GM21381 (cell line): ENCODE measurements around the gene ARL15.
"Not testable (repeated sequence)": the region's sequence is repeated elsewhere in the genome, so short reads cannot be mapped to it uniquely, and the experiment has no call there.

ENCODE experiments used
- ATAC-seq: cut with Tn5 transposase; IDR thresholded peaks from one replicate; pipeline ENCODE4 v1.9.1; 2021; ENCODE audit warnings: mild to moderate bottlenecking, moderate library complexity; ENCODE audit not compliant: unreplicated experiment

The ARL15 gene

GRCh38 chr5:54103871-54104270 lies 206.5 kb downstream of the ARL15 start:
- ATAC-seq, result no peak

- ATAC-seq, result no peak
Measured at GRCh38 chr5:54098267-54098666, 212.1 kb downstream of the ARL15 start.

DNA sequence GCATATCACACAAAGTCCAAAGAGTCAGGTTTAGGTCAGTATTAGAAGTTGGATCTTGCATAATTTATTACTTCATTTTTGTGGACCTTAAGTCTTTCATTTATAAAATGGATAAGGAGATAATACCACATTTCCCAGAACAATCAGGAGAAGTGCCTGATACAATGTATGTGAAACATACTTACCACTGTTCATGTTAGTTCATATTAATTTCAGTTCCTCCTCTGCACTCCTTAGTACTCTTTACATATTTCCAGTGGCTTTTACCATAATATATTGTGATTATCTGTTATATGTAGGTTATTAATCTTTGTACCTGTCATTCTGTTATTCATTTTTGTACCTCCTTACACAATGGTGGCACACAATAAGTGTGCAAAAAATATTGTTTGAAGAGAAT lies 214.4 kb downstream of the ARL15 start:
- no peak for ATAC-seq

GRCh38 chr5:54094706-54095105 lies 215.7 kb downstream of the ARL15 start:
- ATAC-seq, result no peak

DNA sequence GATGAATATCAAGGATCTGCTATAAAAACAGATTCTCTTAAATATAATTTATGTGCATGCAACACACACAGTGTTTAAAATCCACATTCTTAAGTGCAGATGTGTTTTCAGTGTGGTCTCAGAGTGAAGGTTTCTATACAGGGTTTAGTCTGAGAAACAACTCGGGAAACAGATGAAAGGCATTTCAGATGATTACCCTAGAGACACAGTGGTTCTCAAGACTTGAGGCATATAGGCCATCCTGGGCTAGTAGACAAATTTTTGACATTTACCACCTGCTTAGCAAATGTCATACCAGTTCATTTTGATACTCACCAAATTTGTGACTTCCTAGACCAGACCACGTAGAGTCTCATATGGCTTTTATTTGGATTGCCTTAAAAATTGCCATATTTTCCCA lies 216.5 kb downstream of the ARL15 start:
- ATAC-seq, result no peak

DNA sequence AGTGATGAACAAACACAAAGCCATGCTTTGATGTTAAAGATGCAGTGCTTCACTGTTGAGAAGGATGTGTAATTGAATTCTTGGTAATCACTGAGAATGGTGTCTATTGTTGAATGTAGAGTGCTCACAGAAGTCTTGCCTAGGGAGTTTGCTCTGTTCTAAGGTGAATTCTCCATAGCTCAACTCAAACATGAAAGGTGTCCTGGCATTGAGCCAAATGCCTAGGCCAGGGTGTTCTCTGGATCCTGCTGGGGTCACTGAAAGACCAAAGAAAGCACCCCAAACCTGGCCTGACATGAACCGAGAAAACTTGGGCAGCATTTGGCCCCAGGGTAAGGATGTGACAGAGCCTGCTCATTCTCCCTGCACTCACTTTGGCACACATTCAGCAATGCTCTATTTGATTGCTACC lies 217.3 kb downstream of the ARL15 start:
- no peak for ATAC-seq

DNA sequence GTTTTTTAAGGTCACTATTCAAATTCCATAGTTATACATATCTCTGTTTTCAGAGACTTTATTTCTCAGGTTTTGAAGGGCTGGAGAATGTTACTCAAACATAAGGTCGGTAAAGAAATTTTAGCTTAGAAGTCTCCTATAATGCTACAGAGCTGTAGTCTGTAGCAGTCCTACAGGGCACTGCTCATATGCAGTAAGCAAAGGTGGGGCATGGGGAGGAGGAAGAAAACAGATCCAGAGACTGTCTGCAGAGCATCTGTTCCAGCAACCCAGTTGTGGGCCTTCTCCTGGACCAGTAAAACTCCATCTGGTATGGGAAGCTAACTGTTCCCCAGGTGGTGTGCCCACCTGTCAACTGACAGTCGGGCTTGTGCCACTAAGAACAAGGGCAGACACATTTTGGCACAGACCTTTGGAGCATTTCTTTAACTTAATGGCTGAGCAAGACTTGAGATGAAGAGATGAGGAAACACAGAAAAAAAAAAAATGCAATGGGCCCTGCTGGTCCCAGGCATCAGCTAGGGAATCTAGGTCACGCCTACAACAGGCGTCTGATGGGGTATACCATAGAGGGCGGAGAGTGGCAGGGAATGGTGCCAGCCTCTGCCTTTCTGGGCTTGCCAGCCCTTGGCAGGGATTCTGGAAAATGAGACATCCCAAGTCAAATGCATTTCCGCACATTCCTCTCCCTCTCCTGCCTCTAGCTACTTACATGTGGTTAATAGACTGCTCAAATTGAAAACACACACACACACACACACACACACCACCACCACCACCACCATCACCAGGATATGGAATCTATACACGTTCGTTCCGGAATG lies 218.9 kb downstream of the ARL15 start:
- no peak for ATAC-seq

DNA sequence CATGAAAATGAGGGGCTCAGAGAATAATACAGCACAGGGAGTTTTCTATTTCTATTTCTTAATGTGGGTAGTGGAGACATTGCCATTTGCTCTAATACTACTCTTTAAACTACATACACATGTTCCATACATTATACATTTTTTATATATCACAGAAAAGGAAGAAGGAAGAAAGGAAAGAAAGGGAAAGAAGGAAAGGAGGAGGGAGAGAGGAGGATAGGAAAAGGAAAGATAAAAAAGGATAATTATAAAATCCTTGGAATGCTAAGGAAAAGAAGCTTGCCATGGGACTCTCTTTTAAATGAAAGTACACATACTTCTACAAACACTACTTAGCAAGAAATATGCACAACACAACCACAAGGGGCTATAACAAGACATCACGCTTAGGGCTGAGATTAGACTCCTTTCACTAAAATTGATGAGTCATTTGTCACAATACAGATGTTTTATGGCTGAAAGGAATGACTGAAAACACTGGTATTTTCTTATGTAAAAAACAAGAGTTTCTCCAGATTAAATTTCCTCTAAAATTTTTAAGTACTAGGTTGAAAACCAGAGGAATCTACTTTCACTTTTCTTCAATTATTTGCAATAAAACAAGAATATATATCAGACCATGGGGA lies 219.8 kb downstream of the ARL15 start:
- no peak for ATAC-seq

GRCh38 chr5:54088081-54088480 lies 222.3 kb downstream of the ARL15 start:
- no peak for ATAC-seq

- ATAC-seq, result no peak
Measured at GRCh38 chr5:54087436-54087835, 222.9 kb downstream of the ARL15 start.

DNA sequence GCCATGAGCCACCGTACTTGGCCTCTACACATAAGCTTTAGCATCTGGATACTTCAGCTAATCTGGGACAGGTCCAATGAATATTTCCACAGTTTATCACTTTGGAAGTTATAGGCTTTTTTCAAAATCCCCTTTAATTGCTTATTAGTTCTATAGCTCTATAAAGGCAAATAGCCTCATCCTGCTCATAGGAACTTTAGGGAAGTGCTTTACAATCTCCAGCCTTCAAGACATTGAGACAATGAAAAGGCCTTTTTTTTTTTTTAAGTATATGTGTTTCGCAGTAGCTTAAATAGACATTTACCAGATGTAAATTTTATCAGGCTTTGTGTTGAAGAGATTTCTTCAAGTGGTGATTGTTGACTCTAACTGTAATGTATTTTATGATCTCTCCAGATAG lies 224.2 kb downstream of the ARL15 start:
- no peak for ATAC-seq

GRCh38 chr5:54084696-54085095 lies 225.7 kb downstream of the ARL15 start:
- no peak for ATAC-seq

- ATAC-seq, result no peak
Measured at GRCh38 chr5:54083851-54084250, 226.5 kb downstream of the ARL15 start.

- ATAC-seq, result no peak
Measured at GRCh38 chr5:54083245-54083644, 227.1 kb downstream of the ARL15 start.

- no peak for ATAC-seq
Measured at GRCh38 chr5:54081415-54081814, 229.0 kb downstream of the ARL15 start.

DNA sequence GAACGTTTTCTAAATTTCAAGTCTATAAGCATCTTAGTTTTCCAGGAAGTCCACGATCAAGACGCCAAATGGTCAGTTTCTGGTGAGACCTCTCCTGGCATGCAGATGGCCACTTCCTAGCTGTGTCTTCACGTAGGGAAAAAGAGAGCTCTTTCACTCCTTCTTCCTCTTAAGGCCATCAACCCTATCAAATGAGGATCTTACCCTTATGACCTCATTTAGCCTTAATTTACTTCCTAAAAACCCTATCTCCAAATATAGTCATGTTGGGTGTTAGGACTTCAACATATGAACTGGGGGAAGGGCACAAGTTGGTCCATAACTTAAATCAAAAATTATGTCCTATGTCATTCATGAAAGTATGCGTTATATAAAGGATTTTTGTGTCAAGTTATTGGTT lies 229.5 kb downstream of the ARL15 start:
- no peak for ATAC-seq

DNA sequence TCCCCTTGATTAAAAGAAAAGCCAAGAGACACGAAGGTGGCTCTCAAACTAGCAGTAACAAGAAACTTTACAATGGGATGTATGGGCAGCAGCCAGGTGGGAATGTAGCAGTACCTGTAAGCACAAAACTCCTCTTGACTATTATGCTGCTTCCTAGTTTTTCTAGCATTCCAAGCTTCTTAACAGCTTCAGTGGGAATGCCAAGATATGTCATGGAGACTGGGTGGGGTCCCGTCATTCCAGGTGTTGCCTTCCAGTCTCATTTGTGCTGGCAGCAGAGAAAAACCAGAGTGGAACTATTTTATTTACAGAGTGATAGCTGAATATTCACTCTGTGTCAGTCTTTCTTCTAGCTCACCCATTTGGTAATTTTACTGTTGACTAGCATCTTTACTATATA lies 236.6 kb downstream of the ARL15 start:
- no peak for ATAC-seq

GRCh38 chr5:54073131-54073530 lies 237.2 kb downstream of the ARL15 start:
- no peak for ATAC-seq

GRCh38 chr5:54066433-54066832 lies 243.9 kb downstream of the ARL15 start:
- no peak for ATAC-seq

DNA sequence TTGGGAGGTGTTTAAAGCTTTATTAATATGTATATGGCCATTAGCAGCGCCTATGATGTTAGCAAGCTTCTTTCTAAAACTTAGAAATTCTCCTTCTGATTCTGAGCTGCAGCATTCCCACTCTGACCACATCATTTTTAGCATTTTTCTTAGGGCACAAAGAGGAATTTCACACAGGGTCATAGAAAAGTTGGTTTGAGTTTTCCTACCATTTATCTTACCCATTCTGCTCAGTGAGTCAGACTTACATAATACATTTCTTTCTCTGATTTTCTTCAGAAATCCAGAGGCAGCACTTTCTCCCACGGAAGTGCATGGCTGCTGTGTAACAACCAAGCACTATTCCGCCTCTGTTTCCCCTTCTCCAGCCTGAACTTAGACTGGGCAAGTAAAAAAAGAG lies 246.6 kb downstream of the ARL15 start:
- no peak for ATAC-seq

- ATAC-seq, result no peak
Measured at GRCh38 chr5:54062958-54063357, 247.4 kb downstream of the ARL15 start.

DNA sequence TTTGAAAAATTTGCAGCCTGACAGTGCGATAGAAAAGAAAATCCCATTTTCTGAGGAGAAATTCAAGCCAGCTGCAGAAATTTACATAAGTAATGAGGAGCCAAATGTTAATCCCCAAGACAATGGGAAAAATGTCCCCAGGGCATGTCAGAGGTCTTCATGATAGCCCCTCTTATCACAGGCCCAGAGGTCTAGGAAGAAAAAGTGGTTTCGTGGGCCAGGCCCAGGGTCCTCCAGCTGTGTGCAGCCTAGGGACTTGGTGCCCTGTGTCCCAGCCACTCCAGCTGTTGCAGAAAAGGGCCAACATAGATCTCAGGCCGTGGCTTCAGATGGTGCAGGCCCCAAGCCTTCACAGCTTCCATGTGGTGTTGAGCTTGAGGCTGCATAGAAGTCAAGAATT lies 249.5 kb downstream of the ARL15 start:
- ATAC-seq, result not testable (repeated sequence)

- no peak for ATAC-seq
Measured at GRCh38 chr5:54049963-54050362, 260.4 kb downstream of the ARL15 start.
